Embryonic facial prominence (tissue), 1 donor: ENCODE measurements around the gene RFFL.

Experiments used
- DNase-seq: peaks from one replicate; pipeline ENCODE4 v3.0.0-alpha.2; 2016; ENCODE audit errors: extremely low spot score

Gene RFFL

DNA sequence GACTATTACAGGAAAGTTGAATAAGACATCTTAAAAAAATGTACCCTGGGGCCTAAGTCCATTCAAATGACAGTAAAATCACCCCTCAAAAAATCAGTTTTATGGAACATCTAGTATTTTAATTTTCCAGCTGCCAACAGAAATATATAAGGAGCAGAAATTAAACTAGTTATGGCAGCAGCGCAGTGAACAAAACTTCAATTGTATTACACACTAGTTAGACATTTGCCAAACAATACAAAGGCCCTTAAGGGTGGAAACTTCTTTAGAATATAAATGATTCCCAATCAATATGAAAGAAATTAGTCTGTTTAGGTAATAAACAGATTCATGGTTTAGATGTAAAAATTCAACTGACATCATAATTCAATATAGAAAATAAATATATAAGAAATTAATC lies 18.1 kb upstream of the RFFL start:
- no peak for DNase-seq

GRCh38 chr17:35080536-35080935 lies 17.0 kb upstream of the RFFL start:
- DNase-seq, result no peak

DNA sequence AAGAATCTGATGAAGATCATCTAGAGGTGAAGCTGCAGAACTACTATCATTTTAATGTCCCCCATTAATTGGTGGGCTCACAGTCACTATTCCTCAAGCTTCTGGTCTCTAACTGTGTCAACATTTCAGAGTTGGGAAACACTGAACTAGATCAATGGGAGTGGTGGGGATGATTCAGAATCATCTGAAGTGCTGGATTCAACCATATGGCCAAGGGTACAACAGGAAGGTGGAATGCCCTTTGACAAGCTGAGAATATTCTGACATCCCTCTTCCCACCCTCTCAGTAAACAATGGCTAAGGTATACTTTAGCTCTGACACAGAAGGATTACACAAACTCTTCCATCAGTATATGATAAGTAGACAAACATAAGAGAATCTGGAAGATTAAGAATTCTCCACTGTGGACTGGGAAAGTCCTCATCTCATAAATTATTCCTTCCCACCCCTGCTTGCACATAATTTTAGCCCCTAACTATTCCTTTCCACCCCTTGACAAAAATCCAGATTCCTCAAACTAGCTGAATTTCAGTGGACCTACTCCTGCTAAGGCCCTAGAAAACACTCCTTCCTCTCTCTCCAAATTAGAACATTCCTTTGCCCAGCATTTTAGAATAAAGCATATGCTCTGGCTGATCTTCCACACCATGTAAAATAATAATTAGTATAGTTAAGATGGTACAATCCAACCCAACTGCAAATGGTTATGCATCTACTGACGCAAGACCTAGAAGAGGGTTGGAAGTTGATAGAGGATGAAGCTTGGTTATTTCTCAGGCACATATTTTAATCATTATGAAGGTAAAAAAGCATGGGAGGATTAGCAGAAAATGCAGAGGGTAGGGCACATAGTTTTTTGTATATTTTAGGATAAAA lies 16.3 kb upstream of the RFFL start:
- no peak for DNase-seq

- no peak for DNase-seq
These were observed 13.4 kb upstream of the RFFL start for GRCh38 chr17:35076874-35077273.

DNA sequence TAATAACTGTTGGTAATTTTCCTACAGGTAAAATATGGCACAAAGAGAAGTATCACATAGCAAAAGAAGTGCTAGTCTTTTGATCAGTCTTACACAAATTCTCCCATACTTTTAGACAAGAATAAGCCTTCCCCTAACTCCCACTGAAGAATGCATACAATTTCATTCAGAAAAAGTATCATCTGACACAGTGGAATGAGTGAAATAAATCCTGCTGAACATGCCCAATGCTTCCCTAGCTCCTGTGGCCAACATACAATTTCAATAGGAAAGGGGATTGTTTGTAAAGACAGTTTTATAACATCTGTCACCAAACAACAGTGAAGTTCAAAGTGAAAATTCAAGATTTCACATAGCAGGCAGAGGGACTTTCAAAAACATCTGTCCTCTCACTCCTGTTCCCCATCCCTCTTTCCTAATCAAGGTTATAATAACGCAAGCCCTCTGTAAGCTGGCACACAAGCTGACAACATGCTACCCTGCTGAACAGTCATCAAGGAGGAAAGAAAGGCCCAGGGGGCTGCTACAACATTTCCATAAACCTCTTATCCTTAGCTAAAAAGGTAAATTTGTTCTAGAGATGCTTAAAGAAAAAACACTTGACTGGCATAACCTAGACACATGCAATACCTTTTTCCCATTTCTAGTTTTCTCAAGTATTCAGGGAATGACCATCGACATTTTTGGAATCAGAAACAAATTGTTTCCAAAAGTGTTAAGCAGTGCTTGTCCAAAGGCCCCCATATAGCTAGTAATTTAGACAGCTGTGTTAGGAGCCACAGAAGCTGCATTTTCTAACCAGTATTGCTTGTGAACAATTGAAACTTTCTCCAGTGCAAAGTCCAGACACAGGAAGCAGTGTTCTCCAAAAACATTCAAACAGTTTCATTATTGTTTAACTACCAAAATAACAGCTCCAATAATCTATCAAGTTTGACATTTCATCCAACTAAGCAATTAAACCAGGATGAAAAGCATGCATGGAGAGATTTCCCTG lies 11.5 kb upstream of the RFFL start:
- no peak for DNase-seq

GRCh38 chr17:35073991-35074627 lies 10.6 kb upstream of the RFFL start:
- DNase-seq, result no peak

DNA sequence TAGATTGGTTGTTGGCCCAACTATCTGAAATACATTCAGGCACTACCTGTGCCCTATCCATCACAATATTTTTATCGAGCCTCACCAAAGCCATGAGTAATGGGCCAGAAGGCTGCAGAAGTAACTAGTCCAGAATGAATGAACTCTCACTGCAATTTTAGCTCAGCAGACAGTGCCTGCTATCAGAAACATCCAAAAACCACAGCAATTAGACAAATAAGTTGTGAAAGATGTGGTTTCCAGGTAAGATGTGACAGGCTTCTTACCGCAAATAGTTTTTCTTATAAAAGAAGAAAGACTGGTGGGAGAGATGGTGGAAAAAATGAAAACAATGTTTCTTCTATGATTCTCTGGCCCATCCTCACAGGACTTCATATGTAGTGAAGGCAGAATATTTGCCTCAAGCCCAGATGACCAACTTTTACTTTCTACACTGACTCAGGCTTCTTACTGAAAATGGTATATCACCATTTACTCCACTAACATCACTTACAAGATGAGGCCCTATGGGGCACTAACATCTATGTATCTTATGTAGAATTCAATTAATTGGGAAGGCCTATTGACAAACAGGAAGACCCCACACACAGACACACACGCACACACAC lies 9.8 kb upstream of the RFFL start:
- DNase-seq, result no peak

DNA sequence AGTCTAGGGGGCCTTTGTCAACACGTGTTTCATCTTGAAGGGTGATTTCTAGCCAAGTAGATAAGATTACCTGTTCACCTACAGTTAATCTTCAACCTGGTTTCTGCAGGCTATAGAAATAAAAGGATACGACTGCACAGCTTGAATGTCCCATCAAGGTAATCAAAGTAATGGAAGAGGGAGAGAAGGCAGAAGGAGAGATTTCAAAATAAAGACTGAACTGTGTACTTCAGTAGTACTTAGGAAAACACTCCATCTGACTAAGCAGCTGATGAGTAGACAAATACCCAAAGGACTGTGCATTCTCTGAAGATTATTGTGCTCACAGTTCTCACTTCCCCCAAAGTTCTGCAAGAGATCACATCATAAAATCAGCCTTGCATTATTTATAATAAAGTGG lies 5.8 kb upstream of the RFFL start:
- no peak for DNase-seq

GRCh38 chr17:35068249-35068648 lies 4.7 kb upstream of the RFFL start:
- DNase-seq, result no peak

GRCh38 chr17:35065880-35066279 lies 2.4 kb upstream of the RFFL start:
- no peak for DNase-seq

DNA sequence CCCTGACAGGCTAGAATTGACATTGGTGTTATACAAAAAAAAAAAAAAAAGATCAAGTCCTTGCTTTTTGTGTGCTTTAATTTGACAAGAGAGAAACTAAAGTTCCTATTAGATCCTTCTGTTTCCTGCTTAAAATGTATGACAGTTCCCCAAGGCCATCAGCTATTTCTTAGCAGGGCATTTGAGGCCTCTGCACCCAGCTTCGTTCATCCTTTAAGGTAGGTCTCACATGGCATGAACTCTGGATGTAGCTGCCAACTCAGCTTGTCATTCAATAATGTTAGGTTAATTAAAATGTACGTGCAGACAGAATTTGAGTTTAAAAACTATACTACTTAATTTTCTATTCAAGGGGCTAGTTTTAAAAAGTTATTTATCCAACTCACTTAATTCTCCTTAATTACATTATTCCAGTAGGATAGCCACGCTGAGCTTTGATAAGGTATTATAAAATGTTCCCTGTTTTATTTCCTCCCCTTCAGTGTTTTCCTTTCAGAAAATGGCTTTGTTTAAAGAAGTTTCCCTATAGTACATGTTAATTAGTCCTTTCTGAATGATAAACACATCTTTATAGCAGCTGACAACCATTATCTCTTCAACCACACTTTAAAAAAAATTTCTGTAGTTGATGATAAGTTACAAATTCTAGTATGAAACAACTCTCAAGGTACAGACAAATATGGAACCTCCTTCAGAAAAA lies 1.2 kb upstream of the RFFL start:
- DNase-seq, result no peak

GRCh38 chr17:35062308-35062707 lies 1.2 kb downstream of the RFFL start:
- DNase-seq, result no peak

- no peak for DNase-seq
These were observed 6.1 kb downstream of the RFFL start for GRCh38 chr17:35057332-35057915.

DNA sequence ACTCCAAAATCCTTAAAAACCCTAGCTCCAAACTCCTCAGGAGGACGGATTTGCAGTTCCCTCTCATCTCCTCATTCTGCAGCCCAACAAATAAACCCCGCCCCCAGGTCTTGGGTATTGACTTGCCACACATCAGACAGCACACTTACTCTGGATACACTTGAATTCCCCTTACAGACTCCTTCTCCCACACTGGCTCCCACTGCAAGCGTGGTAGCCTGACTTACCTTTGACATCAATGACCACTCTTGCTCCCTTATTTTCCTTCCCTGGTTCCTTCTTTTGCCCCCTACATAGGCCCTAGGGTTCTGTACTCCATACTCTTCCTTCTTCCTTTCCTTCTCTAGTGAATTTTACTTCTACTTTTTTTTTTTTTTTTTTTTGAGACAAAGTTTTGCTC lies 7.5 kb downstream of the RFFL start:
- DNase-seq, result no peak

GRCh38 chr17:35053204-35053603 lies 10.3 kb downstream of the RFFL start:
- DNase-seq, result no peak

GRCh38 chr17:35052780-35053179 lies 10.7 kb downstream of the RFFL start:
- no peak for DNase-seq

DNA sequence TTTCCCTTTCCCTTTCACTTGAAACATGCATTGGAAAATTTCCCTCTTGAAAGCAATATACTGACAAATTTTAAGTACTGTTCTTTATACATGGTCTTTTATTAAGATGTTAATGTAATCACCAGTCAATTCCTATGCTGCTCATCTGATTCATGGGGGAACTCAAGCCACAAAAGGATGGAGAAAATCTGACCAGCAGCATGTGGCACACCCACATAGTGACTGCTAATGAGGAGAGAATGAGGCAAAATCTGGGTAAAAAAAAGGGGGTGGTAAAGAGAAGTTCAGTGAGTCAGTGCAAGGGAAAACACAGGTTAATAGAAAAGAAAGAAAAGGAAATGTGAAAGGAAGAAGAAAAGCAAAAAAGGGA lies 11.3 kb downstream of the RFFL start:
- no peak for DNase-seq

- no peak for DNase-seq
These were observed 11.8 kb downstream of the RFFL start for GRCh38 chr17:35051579-35052240.

GRCh38 chr17:35051183-35051578 lies 12.3 kb downstream of the RFFL start:
- no peak for DNase-seq

GRCh38 chr17:35050170-35050569 lies 13.3 kb downstream of the RFFL start:
- no peak for DNase-seq
